D721Med (cell line): ENCODE results near the gene APOM.

Experiments
- DNase-seq: peaks from one replicate; pipeline ENCODE4 v3.0.0; 2011; ENCODE audit warnings: low spot score; ENCODE audit not compliant: insufficient read length
- FAIRE-seq: peaks from 2 replicates; lab custom pipeline; 2011; peaks lifted over from hg19 to GRCh38; lab: Jason Lieb, UNC
- TF ChIP-seq, protein P1 (sequence below): IDR thresholded peaks from 2 replicates; pipeline ENCODE4 v1.5.1; 2012; ENCODE audit warnings: mild to moderate bottlenecking, control low read depth; ENCODE audit not compliant: insufficient read depth; ENCODE audit errors: missing control alignments

Gene APOM

DNA sequence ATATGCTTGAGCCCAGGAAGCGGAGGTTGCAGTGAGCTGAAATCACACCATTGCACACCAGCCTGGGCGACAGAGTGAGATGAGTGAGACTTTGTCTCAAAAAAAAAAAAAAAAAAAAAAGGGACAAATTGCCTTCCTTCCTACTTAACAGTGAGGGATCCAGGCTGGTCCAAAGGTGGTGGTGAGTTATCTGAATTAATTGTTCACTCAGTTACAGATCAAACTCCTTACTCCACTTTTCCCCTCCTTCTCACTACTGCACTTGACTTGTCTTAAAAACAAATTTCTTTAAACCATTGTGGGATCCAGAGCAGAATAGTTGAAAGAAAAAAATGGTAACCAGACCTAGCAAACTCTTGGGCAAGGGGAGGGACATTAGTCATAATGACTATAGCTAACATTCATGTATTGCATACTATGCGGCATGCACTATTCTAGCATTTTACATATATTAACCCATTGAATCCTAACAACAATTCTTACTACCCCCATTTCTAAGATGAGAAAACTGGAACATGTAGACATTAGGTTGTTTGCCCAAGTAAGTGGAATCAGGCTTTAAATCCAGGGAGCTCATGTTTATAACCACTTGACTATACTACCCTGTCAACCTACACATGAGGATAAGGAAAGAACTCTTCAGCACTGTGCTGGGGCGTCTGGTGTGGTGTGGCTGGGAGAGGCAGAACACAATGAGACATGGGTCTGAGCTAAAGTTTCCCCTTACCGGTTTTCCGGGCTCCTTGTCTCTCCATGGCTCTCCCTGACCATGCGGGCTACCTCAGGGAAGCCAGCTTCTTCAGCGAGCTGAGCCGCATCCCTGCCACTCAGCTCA lies 7.6 kb downstream of the APOM start:
- FAIRE-seq: no peak
- no peak for DNase-seq
- TF ChIP-seq, protein P1, sequence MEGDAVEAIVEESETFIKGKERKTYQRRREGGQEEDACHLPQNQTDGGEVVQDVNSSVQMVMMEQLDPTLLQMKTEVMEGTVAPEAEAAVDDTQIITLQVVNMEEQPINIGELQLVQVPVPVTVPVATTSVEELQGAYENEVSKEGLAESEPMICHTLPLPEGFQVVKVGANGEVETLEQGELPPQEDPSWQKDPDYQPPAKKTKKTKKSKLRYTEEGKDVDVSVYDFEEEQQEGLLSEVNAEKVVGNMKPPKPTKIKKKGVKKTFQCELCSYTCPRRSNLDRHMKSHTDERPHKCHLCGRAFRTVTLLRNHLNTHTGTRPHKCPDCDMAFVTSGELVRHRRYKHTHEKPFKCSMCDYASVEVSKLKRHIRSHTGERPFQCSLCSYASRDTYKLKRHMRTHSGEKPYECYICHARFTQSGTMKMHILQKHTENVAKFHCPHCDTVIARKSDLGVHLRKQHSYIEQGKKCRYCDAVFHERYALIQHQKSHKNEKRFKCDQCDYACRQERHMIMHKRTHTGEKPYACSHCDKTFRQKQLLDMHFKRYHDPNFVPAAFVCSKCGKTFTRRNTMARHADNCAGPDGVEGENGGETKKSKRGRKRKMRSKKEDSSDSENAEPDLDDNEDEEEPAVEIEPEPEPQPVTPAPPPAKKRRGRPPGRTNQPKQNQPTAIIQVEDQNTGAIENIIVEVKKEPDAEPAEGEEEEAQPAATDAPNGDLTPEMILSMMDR: no peak

GRCh38 chr6:31663961-31664789 lies 8.5 kb downstream of the APOM start:
- no peak for FAIRE-seq
- TF ChIP-seq, protein P1: no peak
- no peak for DNase-seq

GRCh38 chr6:31664790-31665500 lies 9.3 kb downstream of the APOM start, which contains the start of gene GPANK1:
TSS of gene GPANK1 (minus strand) at chr6:31664997. CDS start at chr6:31664478, 519 bp downstream.
- DNase-seq (peak; percentile 65), FAIRE-seq (no peak)
- TF ChIP-seq, protein P1: no peak

- TF ChIP-seq, protein P1: no peak
- FAIRE-seq: no peak
- peak; percentile 93 for DNase-seq
Observed at GRCh38 chr6:31665501-31666336, 10.0 kb downstream of the APOM start, which contains the start of gene CSNK2B. TSS of gene CSNK2B (plus strand) at chr6:31666080. CDS start at chr6:31666832, 752 bp downstream.

DNA sequence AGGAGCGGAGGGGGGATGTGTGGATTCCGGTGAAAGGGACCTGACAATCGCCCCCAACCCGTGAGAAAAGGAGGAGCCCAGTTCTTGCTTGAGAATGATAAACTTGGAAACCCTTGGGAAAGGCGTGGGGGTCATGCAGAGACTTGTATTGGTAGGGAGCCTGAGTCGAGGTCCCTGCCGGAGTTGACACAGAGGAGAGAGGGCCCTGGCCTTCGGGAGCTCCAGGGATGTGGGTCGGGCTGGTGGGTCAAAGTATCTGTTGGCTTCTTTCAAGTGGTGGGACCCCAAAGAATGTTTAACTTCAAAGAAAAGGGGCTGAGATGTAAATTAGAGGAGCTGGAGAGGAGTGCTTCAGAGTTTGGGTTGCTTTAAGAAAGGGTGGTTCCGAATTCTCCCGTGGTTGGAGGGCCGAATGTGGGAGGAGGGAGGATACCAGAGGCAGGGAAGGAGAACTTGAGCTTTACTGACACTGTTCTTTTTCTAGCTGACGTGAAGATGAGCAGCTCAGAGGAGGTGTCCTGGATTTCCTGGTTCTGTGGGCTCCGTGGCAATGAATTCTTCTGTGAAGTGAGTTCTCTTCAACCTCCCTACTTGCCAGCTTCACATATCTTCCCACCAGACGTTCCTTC lies 10.8 kb downstream of the APOM start:
- TF ChIP-seq, protein P1: no peak
- FAIRE-seq (no peak), DNase-seq (no peak)

DNA sequence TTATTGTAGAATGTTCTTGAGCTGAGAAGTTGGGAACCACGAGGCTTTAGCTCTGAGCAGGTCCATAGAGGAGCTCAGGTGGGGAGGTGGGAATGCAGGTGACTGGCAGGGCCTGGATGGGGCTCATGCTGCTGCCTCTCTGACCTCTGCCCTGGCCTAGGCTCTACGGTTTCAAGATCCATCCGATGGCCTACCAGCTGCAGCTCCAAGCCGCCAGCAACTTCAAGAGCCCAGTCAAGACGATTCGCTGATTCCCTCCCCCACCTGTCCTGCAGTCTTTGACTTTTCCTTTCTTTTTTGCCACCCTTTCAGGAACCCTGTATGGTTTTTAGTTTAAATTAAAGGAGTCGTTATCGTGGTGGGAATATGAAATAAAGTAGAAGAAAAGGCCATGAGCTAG lies 14.0 kb downstream of the APOM start, which contains the start of gene LY6G5B:
TSS of gene LY6G5B (plus strand) at position 301 of the 400 bp plus-strand sequence. CDS start 975 bp downstream, outside the sequence.
- no peak for DNase-seq
- FAIRE-seq: no peak
- TF ChIP-seq, protein P1: no peak
